ENCODE data around the gene ARFGAP3. TPM values are rescaled to one million over a fixed set of nuclear protein-coding genes. Genes with fewer than 3 reads are reported as not detected.
"Not testable (repeated sequence)": the region's sequence is repeated elsewhere in the genome, so short reads cannot be mapped to it uniquely, and the experiment has no call there.

Gene ARFGAP3
- total RNA-seq, 1 donor: 98.9 TPM

DNA sequence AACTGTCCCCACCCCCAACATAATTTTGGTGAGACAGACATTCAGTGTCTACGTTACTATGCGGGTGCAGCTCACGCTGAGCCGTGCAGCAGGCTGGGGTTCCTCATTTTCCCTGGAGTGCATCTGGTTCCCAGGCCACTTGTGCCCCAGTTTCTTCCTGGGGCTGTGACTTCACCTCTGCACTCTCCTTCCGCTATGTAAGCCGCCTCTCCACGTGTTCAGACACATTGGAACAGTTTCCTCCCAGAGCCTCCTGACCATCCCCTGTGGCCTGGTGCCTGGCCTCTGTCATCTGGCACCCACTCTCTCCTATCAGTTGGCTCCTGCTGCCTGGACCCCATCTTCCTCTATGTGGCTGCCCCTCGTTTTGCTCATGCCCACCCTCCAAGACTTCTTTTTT, 90.2 kb downstream of the ARFGAP3 start:
- DNase-seq (ENCODE audit: low read depth): no peak
- TF ChIP-seq, protein P1, sequence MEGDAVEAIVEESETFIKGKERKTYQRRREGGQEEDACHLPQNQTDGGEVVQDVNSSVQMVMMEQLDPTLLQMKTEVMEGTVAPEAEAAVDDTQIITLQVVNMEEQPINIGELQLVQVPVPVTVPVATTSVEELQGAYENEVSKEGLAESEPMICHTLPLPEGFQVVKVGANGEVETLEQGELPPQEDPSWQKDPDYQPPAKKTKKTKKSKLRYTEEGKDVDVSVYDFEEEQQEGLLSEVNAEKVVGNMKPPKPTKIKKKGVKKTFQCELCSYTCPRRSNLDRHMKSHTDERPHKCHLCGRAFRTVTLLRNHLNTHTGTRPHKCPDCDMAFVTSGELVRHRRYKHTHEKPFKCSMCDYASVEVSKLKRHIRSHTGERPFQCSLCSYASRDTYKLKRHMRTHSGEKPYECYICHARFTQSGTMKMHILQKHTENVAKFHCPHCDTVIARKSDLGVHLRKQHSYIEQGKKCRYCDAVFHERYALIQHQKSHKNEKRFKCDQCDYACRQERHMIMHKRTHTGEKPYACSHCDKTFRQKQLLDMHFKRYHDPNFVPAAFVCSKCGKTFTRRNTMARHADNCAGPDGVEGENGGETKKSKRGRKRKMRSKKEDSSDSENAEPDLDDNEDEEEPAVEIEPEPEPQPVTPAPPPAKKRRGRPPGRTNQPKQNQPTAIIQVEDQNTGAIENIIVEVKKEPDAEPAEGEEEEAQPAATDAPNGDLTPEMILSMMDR (IDR thresholded peaks at IDR 0.05; ENCODE audit: insufficient read depth, low read depth, low read length): no peak
- no peak overlapping the region for H3K4me3 ChIP-seq (ENCODE audit: low read depth, low read length)

DNA sequence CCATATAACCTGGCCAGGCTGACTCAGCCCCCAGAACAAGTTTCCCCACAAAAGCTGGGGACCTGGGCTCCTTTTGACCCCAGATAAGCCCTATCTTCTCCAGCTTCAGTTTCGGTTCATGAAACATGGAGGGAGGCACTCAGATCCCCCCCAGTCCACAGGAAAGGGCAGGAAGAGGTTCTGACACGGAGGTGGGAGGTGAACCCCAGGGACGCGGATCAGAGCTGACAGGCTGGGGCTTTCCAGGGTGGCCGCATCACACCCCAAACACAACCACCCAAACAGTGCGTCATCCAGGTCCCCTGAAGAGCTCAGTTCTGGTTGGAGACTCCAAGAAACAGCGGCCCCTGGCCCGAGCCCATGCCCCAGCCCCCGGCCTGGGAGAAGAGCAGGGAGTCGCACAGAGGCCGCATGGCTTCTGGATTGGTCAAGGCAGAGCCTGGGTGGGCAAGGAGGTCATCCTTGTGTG, 92.1 kb downstream of the ARFGAP3 start:
- DNase-seq (ENCODE audit: low read depth): no peak
- no peak overlapping the region for H3K4me3 ChIP-seq (ENCODE audit: low read depth, low read length)
- TF ChIP-seq, protein P1 (IDR thresholded peaks at IDR 0.05; ENCODE audit: insufficient read depth, low read depth, low read length): no peak

DNA sequence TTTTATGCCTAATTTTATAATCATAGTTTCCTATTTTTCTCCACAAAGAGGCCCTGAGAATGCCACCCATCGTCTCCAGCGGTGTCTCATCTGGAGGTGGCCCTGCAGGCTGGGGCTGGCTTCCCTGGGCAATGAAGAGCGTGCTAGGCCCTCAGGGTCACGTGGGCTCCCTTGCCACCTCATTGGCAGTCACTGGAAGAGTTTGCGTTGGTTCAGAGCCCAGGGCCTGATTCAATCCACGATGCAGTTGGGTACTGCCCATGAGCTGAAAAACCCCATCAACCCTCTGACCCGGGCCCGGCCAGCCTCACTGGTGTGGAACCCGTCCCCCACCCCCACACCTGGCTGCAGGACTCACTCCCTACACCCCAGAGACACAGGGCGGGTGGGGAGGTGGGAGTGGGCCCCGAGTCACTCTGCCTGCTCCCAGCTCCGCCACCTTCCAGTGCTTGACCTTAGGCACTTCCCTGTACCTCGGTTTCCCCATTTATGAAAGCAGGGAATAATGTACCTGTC, 93.0 kb downstream of the ARFGAP3 start:
- no peak overlapping the region for H3K4me3 ChIP-seq (ENCODE audit: low read depth, low read length)
- no peak for DNase-seq (ENCODE audit: low read depth)
- TF ChIP-seq, protein P1 (IDR thresholded peaks at IDR 0.05; ENCODE audit: insufficient read depth, low read depth, low read length): no peak

DNA sequence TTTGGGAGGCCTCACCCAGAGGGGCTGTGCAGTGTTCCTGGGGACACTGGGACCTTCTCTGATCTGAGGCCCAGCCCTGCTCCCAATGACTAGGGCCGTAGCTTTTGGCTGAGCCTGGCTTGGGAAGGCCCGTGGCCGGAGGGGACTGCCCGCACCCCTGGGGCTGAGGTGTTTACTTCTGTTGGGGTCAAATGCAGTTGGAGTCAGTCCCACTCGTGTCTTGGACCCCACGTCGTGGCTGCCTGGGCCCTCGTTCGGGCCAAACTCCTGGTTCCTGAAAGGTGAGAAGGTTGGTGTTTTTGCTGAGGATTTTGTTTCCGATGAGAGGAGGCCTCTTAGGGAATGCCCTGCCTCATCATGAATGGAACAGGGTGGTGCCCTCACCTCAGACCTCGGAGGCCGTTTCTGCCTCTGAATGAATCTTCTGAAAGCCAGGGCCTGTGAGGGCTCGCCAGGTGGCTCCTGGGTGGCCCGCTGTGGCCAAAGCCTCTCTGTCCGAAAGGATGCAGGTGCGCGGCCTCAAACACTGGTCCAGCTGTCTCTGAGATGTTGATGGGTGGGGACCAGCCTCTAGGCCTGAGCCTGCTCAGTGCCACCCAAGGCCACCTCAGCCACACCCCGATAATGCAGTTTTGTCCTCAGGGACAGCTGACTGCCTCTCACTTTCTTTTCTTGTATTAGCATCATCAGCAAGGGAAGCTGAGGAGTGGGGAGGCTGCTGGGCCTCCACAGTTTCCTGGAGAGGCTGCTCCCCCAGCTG, 96.1 kb downstream of the ARFGAP3 start:
- H3K4me3 ChIP-seq (ENCODE audit: low read depth, low read length): no peak overlapping the region
- no peak for DNase-seq (ENCODE audit: low read depth)
- TF ChIP-seq, protein P1 (IDR thresholded peaks at IDR 0.05; ENCODE audit: insufficient read depth, low read depth, low read length): no peak

DNA sequence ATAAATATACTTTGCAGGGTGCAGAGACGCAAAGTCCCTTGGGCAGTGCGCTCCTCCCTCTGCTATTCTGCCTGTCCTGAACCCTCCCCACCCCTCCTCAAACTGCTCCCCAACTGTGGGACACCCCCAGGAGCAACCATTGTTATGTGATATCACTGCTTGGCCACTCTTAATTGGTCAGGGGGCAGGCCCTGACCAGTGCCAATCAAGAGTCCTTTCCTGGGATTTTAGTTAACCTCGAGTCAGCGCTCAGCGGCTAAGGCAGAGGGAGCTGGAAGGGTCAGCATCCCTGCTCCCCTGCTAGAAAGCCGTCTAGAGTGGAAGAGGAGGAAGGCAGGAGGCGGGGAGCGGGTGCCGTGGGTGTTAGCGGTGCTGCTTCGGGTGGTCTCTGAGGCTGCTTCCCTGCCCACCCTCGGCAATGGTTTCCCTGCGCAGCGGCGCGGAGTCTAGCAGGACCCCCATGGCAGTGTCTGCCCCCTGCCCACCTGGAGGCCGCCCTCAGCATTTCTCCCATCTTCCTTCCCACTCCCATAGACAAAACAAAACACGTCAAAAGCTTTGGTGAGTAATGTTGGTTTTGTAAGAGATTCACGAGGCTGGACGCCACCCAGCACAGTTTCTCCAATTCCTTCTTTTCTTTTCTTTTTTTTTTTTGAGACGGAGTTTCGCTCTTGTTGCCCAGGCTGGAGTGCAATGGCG, 98.0 kb downstream of the ARFGAP3 start:
- peak; percentile 83 for DNase-seq (ENCODE audit: low read depth)

DNA sequence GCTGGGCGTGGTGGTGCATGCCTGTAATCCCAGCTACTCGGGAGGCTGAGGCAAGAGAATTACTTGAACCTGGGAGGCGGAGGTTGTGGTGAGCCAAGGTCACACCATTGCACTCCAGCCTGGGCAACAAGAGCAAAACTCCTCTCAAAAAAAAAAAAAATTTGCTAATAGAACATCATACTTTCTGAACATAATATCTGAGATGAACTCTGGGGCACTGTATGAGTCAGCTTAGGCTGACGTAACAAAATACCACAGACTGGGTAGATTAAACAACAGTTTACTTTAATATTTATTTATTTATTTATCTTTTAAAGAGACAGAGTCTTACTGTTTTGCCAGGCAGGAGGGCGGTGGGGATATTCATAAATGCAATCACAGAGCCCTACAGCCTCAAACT, 101.5 kb downstream of the ARFGAP3 start:
- H3K4me3 ChIP-seq (ENCODE audit: low read depth, low read length): not testable (repeated sequence)
- DNase-seq (ENCODE audit: low read depth): peak; percentile 86

More for the DNA sequence above, 98.0 kb downstream of the ARFGAP3 start:
- TF ChIP-seq, protein P1 (IDR thresholded peaks at IDR 0.05; ENCODE audit: insufficient read depth, low read depth, low read length): no peak
- no peak overlapping the region for H3K4me3 ChIP-seq (ENCODE audit: low read depth, low read length)

DNA sequence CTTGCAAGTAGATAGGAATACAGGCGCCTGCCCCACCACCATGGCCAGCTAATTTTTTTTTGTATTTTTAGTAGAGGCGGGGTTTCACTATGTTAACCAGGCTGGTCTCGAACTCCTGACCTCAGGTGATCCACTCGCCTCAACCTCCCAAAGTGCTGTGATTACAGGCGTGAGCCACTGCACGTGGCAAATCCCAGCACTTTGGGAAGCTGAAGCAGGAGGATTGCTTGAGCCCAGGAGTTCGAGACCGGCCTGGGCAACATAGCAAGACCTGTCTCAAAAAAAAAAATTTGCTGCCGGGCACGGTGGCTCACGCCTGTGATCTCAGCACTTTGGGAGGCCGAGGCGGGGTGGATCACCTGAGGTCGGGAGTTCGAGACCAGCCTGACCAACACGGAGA, 102.0 kb downstream of the ARFGAP3 start:
- not testable (repeated sequence) for DNase-seq (ENCODE audit: low read depth); H3K4me3 ChIP-seq (ENCODE audit: low read depth, low read length)

Data from fibroblast of villous mesenchyme (primary cell).